Lung (tissue), 12 donors: Measurements from ENCODE around the gene CPTP. TPM values are rescaled to one million over a fixed set of nuclear protein-coding genes. Genes with fewer than 3 reads are reported as not detected.

Experiments used
- ATAC-seq: fragments of 200-7000 bp; cut with Tn5 transposase; one replicate; pipeline ENCODE4 v1.9.1; 2020; ENCODE audit warnings: moderate number of reproducible peaks; ENCODE audit not compliant: insufficient read depth, low FRiP score
- DNase-seq, 3 donors: peaks; one replicate each; pipeline ENCODE4 v3.0.0-alpha.2; 2013 to 2017
- H3K27ac ChIP-seq, 2 donors: one replicate each; pipeline ENCODE4 v1.5.1; 2013; ENCODE audit warnings: mild to moderate bottlenecking in 2 of 2, moderate library complexity in 2 of 2, control low read depth in 1 of 2, inconsistent platforms in 1 of 2, low read depth in 1 of 2, low read length in 1 of 2
- H3K27me3 ChIP-seq, 3 donors: one replicate each; pipeline ENCODE4 v1.5.1; 2013; ENCODE audit warnings: low read length in 2 of 3; ENCODE audit not compliant: control insufficient read depth in 3 of 3, insufficient read depth in 3 of 3
- H3K36me3 ChIP-seq, 4 donors: one replicate each; pipeline ENCODE4 v1.5.1; 2013; ENCODE audit warnings: low read length in 4 of 4, mild to moderate bottlenecking in 1 of 4, moderate library complexity in 1 of 4; ENCODE audit not compliant: control insufficient read depth in 4 of 4, insufficient read depth in 4 of 4
- H3K4me1 ChIP-seq, 5 donors: one replicate each; pipeline ENCODE4 v1.5.1; 2013; ENCODE audit warnings: low read length in 5 of 5, mild to moderate bottlenecking in 2 of 5, moderate library complexity in 1 of 5; ENCODE audit not compliant: control insufficient read depth in 5 of 5, insufficient read depth in 5 of 5
- H3K4me3 ChIP-seq: one replicate; pipeline ENCODE4 v1.5.1; 2013; ENCODE audit warnings: mild to moderate bottlenecking, control low read depth, moderate library complexity
- H3K9ac ChIP-seq, 2 donors: one replicate each; pipeline ENCODE4 v1.5.1; 2013; ENCODE audit warnings: low read length in 2 of 2, control low read depth in 1 of 2; ENCODE audit not compliant: insufficient read depth in 1 of 2
- H3K9me3 ChIP-seq, 4 donors: one replicate each; pipeline ENCODE4 v1.5.1; 2013; ENCODE audit warnings: low read length in 3 of 4, mild to moderate bottlenecking in 1 of 4, moderate library complexity in 1 of 4; ENCODE audit not compliant: control insufficient read depth in 4 of 4, insufficient read depth in 3 of 4
- CTCF ChIP-seq: IDR thresholded peaks from 2 replicates; pipeline ENCODE4 v1.5.1; 2012; ENCODE audit warnings: mild to moderate bottlenecking; ENCODE audit errors: control extremely low read depth, extremely low read depth
- WGBS, 2 donors: extraction: QIAGEN DNeasy Blood & Tissue Kit; methylation state at CpG; one replicate each; pipeline ENCODE4 v1.1.7; 2013; 5-methylcytosine and 5-hydroxymethylcytosine counted together
- polyA plus RNA-seq, 2 donors: library from polyadenylated mRNA; stranded (reverse); fragments of 200-250 nt; gene quantifications; one replicate each; pipeline ENCODE4 v1.2.1, GENCODE V29; 2013
- total RNA-seq, 2 donors: library from RNA; depleted of rRNA in 1 of 2; stranded (reverse); fragments of >200 nt in 1 of 2; gene quantifications; one replicate each; pipeline ENCODE4 v1.2.1, GENCODE V29; 2014 to 2021
- donor health status: control.
- donor health status: control.
- donor health status: Bipolar disorder and iron deficiency.
- donor health status: healthy.
- donor health status: DM: yes; HTN: yes; CAD: no.

CPTP gene
- total and polyA plus RNA-seq, 4 donors = 10.9 to 32.0 (median 19.2) TPM

GRCh38 chr1:1373051-1373814 lies 48.6 kb downstream of the CPTP start:
- WGBS, 2 donors = 89 to 95% methylated on average over 26 of the region's 26 CpGs
- peaks cover 0 to 7% (median 0%) of the 10 kb centered on the region in 4 donors for H3K36me3 ChIP-seq
- no peak for TF ChIP-seq CTCF
- no peak overlapping the region for H3K4me3 ChIP-seq
- H3K27me3 ChIP-seq = no peaks in the 10 kb centered on the region
- no peak overlapping the region for H3K9ac ChIP-seq
- peaks cover 0 to 17% (median 7%) of the 10 kb centered on the region in 5 donors for H3K4me1 ChIP-seq
- H3K9me3 ChIP-seq = no peaks in the 10 kb centered on the region
- DNase-seq = no peak
- ATAC-seq = no peak
- H3K27ac ChIP-seq = no peak overlapping the region

- Histone ChIP-seq H3K9ac (peak overlapping the region in 1 of 2 donors; percentile 42), H3K4me1 (peaks cover 0 to 17% (median 7%) of the 10 kb centered on the region in 5 donors), H3K9me3 (no peaks in the 10 kb centered on the region), H3K4me3 (peak overlapping the region; percentile 84), H3K36me3 (peaks cover 0 to 7% (median 0%) of the 10 kb centered on the region in 4 donors), H3K27ac (peak overlapping the region in 1 of 2 donors; percentile 91), H3K27me3 (no peaks in the 10 kb centered on the region)
- 53 to 57% methylated on average over 52 of the region's 52 CpGs for WGBS, 2 donors
- no peak for TF ChIP-seq CTCF
- no peak for ATAC-seq
- DNase-seq = no peak
Observed at GRCh38 chr1:1373815-1374588, 49.4 kb downstream of the CPTP start.

GRCh38 chr1:1374589-1374928 lies 50.0 kb downstream of the CPTP start:
- Histone ChIP-seq H3K4me1 (peaks cover 0 to 17% (median 7%) of the 10 kb centered on the region in 5 donors), H3K9ac (peak overlapping the region; percentile 42 to 81), H3K36me3 (peaks cover 0 to 7% (median 0%) of the 10 kb centered on the region in 4 donors), H3K9me3 (no peaks in the 10 kb centered on the region), H3K27me3 (no peaks in the 10 kb centered on the region), H3K4me3 (peak overlapping the region; percentile 84), H3K27ac (peak overlapping the region; percentile 91 to 92)
- no peak for TF ChIP-seq CTCF
- ATAC-seq = no peak
- 1% methylated on average over 11 to 24 of the region's 24 CpGs for WGBS, 2 donors
- no peak for DNase-seq
